Measurements from ENCODE around the gene MAST2.
"Not testable (repeated sequence)": the region's sequence is repeated elsewhere in the genome, so short reads cannot be mapped to it uniquely, and the experiment has no call there.

The MAST2 gene

GRCh38 chr1:45854724-45855123 lies 51.3 kb downstream of the MAST2 start:
- H3K4me3 ChIP-seq (replicated peaks; ENCODE audit: low read depth, low read length) = no peak overlapping the region
- no peak for TF ChIP-seq CTCF (IDR thresholded peaks at IDR 0.05; ENCODE audit: low read length, missing control alignments)
- no peak for DNase-seq (ENCODE audit: low read depth)

- no peak for DNase-seq (ENCODE audit: low read depth)
- no peak overlapping the region for H3K4me3 ChIP-seq (replicated peaks; ENCODE audit: low read depth, low read length)
- no peak for TF ChIP-seq CTCF (IDR thresholded peaks at IDR 0.05; ENCODE audit: low read length, missing control alignments)
Observed at GRCh38 chr1:45857101-45857700, 53.8 kb downstream of the MAST2 start.

- DNase-seq (ENCODE audit: low read depth); H3K4me3 ChIP-seq (replicated peaks; ENCODE audit: low read depth, low read length): not testable (repeated sequence)
Observed at GRCh38 chr1:45857755-45858492, 54.5 kb downstream of the MAST2 start.

GRCh38 chr1:45859221-45859620 lies 55.8 kb downstream of the MAST2 start:
- no peak for TF ChIP-seq CTCF (IDR thresholded peaks at IDR 0.05; ENCODE audit: low read length, missing control alignments)
- H3K4me3 ChIP-seq (replicated peaks; ENCODE audit: low read depth, low read length) = no peak overlapping the region
- DNase-seq (ENCODE audit: low read depth) = no peak

- TF ChIP-seq CTCF (IDR thresholded peaks at IDR 0.05; ENCODE audit: low read length, missing control alignments) = no peak
- no peak overlapping the region for H3K4me3 ChIP-seq (replicated peaks; ENCODE audit: low read depth, low read length)
- no peak for DNase-seq (ENCODE audit: low read depth)
Observed at GRCh38 chr1:45862008-45862407, 58.6 kb downstream of the MAST2 start.

- DNase-seq (ENCODE audit: low read depth) = peak; percentile 11
- no peak for TF ChIP-seq CTCF (IDR thresholded peaks at IDR 0.05; ENCODE audit: low read length, missing control alignments)
- no peak overlapping the region for H3K4me3 ChIP-seq (replicated peaks; ENCODE audit: low read depth, low read length)
Observed at GRCh38 chr1:45863218-45863617, 59.8 kb downstream of the MAST2 start.

GRCh38 chr1:45864167-45865106 lies 61.0 kb downstream of the MAST2 start:
- peak overlapping the region; percentile 41 for H3K4me3 ChIP-seq (replicated peaks; ENCODE audit: low read depth, low read length)
- DNase-seq (ENCODE audit: low read depth) = peak; percentile 20
- TF ChIP-seq CTCF (IDR thresholded peaks at IDR 0.05; ENCODE audit: low read length, missing control alignments) = no peak
